Immature natural killer cell (primary cell): ENCODE results near the gene SPTBN5. TPM values are rescaled to one million over a fixed set of nuclear protein-coding genes. Genes with fewer than 3 reads are reported as not detected.

Experiments used
- DNase-seq, 3 donors: peaks; one replicate each; pipeline ENCODE4 v3.0.0; 2022; ENCODE audit warnings: mixed read lengths in 1 of 3
- H3K27ac Mint-ChIP-seq, 6 donors: one replicate each; pipeline ENCODE4 v1.8.0; 2020; ENCODE audit warnings: mixed read lengths in 6 of 6, mild to moderate bottlenecking in 5 of 6, inconsistent platforms in 4 of 6, moderate library complexity in 3 of 6
- H3K27me3 Mint-ChIP-seq, 3 donors: one replicate each; pipeline ENCODE4 v1.8.0; 2020 to 2021; ENCODE audit warnings: low read depth in 3 of 3, mild to moderate bottlenecking in 3 of 3, mixed read lengths in 3 of 3, moderate library complexity in 3 of 3, inconsistent platforms in 1 of 3
- H3K36me3 Mint-ChIP-seq, 3 donors: one replicate each; pipeline ENCODE4 v1.8.0; 2020; ENCODE audit warnings: mixed read lengths in 3 of 3, inconsistent platforms in 2 of 3, mild to moderate bottlenecking in 2 of 3
- H3K4me1 Mint-ChIP-seq, 2 donors: one replicate each; pipeline ENCODE4 v1.8.0; 2020; ENCODE audit warnings: inconsistent platforms in 2 of 2, mild to moderate bottlenecking in 2 of 2, mixed read lengths in 2 of 2, moderate library complexity in 1 of 2
- H3K4me3 Mint-ChIP-seq, 5 donors: one replicate each; pipeline ENCODE4 v1.8.0; 2020; ENCODE audit warnings: mild to moderate bottlenecking in 5 of 5, mixed read lengths in 5 of 5, inconsistent platforms in 3 of 5, moderate library complexity in 3 of 5
- H3K9me3 Mint-ChIP-seq, 6 donors: one replicate each; pipeline ENCODE4 v1.8.0; 2020; ENCODE audit warnings: mild to moderate bottlenecking in 6 of 6, mixed read lengths in 6 of 6, inconsistent platforms in 4 of 6, moderate library complexity in 3 of 6
- polyA plus RNA-seq, 3 donors: library from polyadenylated mRNA; unstranded; fragments of 300-500 nt; fragmentation: Illumina TruSeq; gene quantifications; one replicate each; pipeline ENCODE4 v1.2.3, GENCODE V29; 2021

The SPTBN5 gene
- polyA plus RNA-seq, 3 donors from 2014 or later, result 0.06 TPM; not detected in 2

- H3K36me3 Mint-ChIP-seq, result peaks cover 0 to 13% (median 5%) of the 10 kb centered on the region in 3 donors
- no peaks in the 10 kb centered on the region for H3K9me3 Mint-ChIP-seq
- H3K27ac Mint-ChIP-seq, result no peak overlapping the region
- H3K27me3 Mint-ChIP-seq, result no peaks in the 10 kb centered on the region
- no peak for DNase-seq
- no peak overlapping the region for H3K4me3 Mint-ChIP-seq
- no peaks in the 10 kb centered on the region for H3K4me1 Mint-ChIP-seq
Observed at GRCh38 chr15:41847206-41847605, 46.6 kb downstream of the SPTBN5 start.

- Mint-ChIP-seq H3K27ac (no peak overlapping the region), H3K36me3 (peaks cover 0 to 13% (median 5%) of the 10 kb centered on the region in 3 donors), H3K4me3 (no peak overlapping the region), H3K27me3 (no peaks in the 10 kb centered on the region), H3K9me3 (no peaks in the 10 kb centered on the region), H3K4me1 (peaks cover 0 to 6% of the 10 kb centered on the region in 2 donors)
- DNase-seq, result no peak
Observed at GRCh38 chr15:41844814-41845213, 49.0 kb downstream of the SPTBN5 start.

- H3K27ac Mint-ChIP-seq, result peak overlapping the region in 1 of 6 donors; percentile 40
- H3K27me3 Mint-ChIP-seq, result no peaks in the 10 kb centered on the region
- H3K4me1 Mint-ChIP-seq, result peaks cover 0 to 6% of the 10 kb centered on the region in 2 donors
- no peak for DNase-seq
- H3K36me3 Mint-ChIP-seq, result peaks cover 0 to 13% (median 5%) of the 10 kb centered on the region in 3 donors
- no peaks in the 10 kb centered on the region for H3K9me3 Mint-ChIP-seq
- no peak overlapping the region for H3K4me3 Mint-ChIP-seq
Observed at GRCh38 chr15:41843571-41843970, 50.3 kb downstream of the SPTBN5 start.

- Mint-ChIP-seq H3K36me3 (peaks cover 0 to 7% (median 1%) of the 10 kb centered on the region in 3 donors), H3K4me3 (no peak overlapping the region), H3K27me3 (peaks cover 0 to 1% (median 0%) of the 10 kb centered on the region in 3 donors), H3K9me3 (no peaks in the 10 kb centered on the region), H3K27ac (peak overlapping the region in 1 of 6 donors; percentile 27), H3K4me1 (peaks cover 0 to 6% of the 10 kb centered on the region in 2 donors)
- DNase-seq, result no peak
Observed at GRCh38 chr15:41842229-41842628, 51.6 kb downstream of the SPTBN5 start.

GRCh38 chr15:41841131-41841530, 52.7 kb downstream of the SPTBN5 start:
- Mint-ChIP-seq H3K4me1 (peaks cover 0 to 6% of the 10 kb centered on the region in 2 donors), H3K4me3 (peak overlapping the region in 1 of 5 donors; percentile 20), H3K27me3 (peaks cover 0 to 1% (median 0%) of the 10 kb centered on the region in 3 donors), H3K9me3 (no peaks in the 10 kb centered on the region), H3K27ac (peak overlapping the region in 1 of 6 donors; percentile 23), H3K36me3 (peaks cover 0 to 9% (median 3%) of the 10 kb centered on the region in 3 donors)
- DNase-seq, result no peak

- H3K4me1 Mint-ChIP-seq, result peaks cover 0 to 6% of the 10 kb centered on the region in 2 donors
- H3K36me3 Mint-ChIP-seq, result peaks cover 0 to 9% (median 3%) of the 10 kb centered on the region in 3 donors
- peaks cover 0 to 1% (median 0%) of the 10 kb centered on the region in 3 donors for H3K27me3 Mint-ChIP-seq
- DNase-seq, result peak; percentile 12 to 27 (median 19)
- H3K27ac Mint-ChIP-seq, result peak overlapping the region in 2 of 6 donors; percentile 23 to 63
- peak overlapping the region in 1 of 5 donors; percentile 20 for H3K4me3 Mint-ChIP-seq
- no peaks in the 10 kb centered on the region for H3K9me3 Mint-ChIP-seq
Observed at GRCh38 chr15:41840673-41841072, 53.2 kb downstream of the SPTBN5 start.

- H3K9me3 Mint-ChIP-seq, result no peaks in the 10 kb centered on the region
- peaks cover 0 to 1% (median 0%) of the 10 kb centered on the region in 3 donors for H3K27me3 Mint-ChIP-seq
- peaks cover 0 to 7% (median 3%) of the 10 kb centered on the region in 3 donors for H3K36me3 Mint-ChIP-seq
- H3K4me1 Mint-ChIP-seq, result peaks cover 0 to 6% of the 10 kb centered on the region in 2 donors
- H3K27ac Mint-ChIP-seq, result peak overlapping the region in 2 of 6 donors; percentile 61 to 63
- no peak for DNase-seq
- no peak overlapping the region for H3K4me3 Mint-ChIP-seq
Observed at GRCh38 chr15:41839781-41840491, 53.9 kb downstream of the SPTBN5 start.

GRCh38 chr15:41838400-41838897, 55.4 kb downstream of the SPTBN5 start, which contains the start of gene PLA2G4B:
Gene PLA2G4B, plus strand, starts transcription at chr15:41838847. Its CDS starts 67 bp downstream, at chr15:41838914.
- DNase-seq, result no peak
- peaks cover 0 to 2% (median 1%) of the 10 kb centered on the region in 3 donors for H3K27me3 Mint-ChIP-seq
- H3K27ac Mint-ChIP-seq, result no peak within 1 kb of the TSS
- no peaks in the 10 kb centered on the region for H3K9me3 Mint-ChIP-seq
- H3K36me3 Mint-ChIP-seq, result peaks cover 0 to 9% (median 3%) of the 10 kb centered on the region in 3 donors
- peaks cover 6 to 8% of the 10 kb centered on the region in 2 donors for H3K4me1 Mint-ChIP-seq
- no peak within 1 kb of the TSS for H3K4me3 Mint-ChIP-seq

- H3K4me3 Mint-ChIP-seq, result no peak overlapping the region
- peaks cover 0 to 7% (median 3%) of the 10 kb centered on the region in 3 donors for H3K36me3 Mint-ChIP-seq
- no peak overlapping the region for H3K27ac Mint-ChIP-seq
- H3K9me3 Mint-ChIP-seq, result no peaks in the 10 kb centered on the region
- peaks cover 0 to 2% (median 1%) of the 10 kb centered on the region in 3 donors for H3K27me3 Mint-ChIP-seq
- peaks cover 20% of the 10 kb centered on the region in 2 donors for H3K4me1 Mint-ChIP-seq
- DNase-seq, result no peak
Observed at GRCh38 chr15:41836713-41837454, 57.0 kb downstream of the SPTBN5 start.

- Mint-ChIP-seq H3K27me3 (peaks cover 0 to 2% (median 1%) of the 10 kb centered on the region in 3 donors), H3K9me3 (no peaks in the 10 kb centered on the region), H3K4me1 (peaks cover 27 to 28% of the 10 kb centered on the region in 2 donors), H3K36me3 (peaks cover 0 to 7% (median 3%) of the 10 kb centered on the region in 3 donors), H3K4me3 (no peak overlapping the region), H3K27ac (no peak overlapping the region)
- no peak for DNase-seq
Observed at GRCh38 chr15:41836073-41836472, 57.8 kb downstream of the SPTBN5 start.

- Mint-ChIP-seq H3K9me3 (no peaks in the 10 kb centered on the region), H3K36me3 (peaks cover 0 to 7% (median 6%) of the 10 kb centered on the region in 3 donors), H3K27ac (no peak overlapping the region), H3K27me3 (peaks cover 1 to 2% (median 1%) of the 10 kb centered on the region in 3 donors), H3K4me3 (no peak overlapping the region), H3K4me1 (peaks cover 26 to 39% of the 10 kb centered on the region in 2 donors)
- no peak for DNase-seq
Observed at GRCh38 chr15:41834096-41834495, 59.8 kb downstream of the SPTBN5 start.

- Mint-ChIP-seq H3K9me3 (no peaks in the 10 kb centered on the region), H3K36me3 (peaks cover 0 to 7% (median 6%) of the 10 kb centered on the region in 3 donors), H3K27me3 (peaks cover under 1 to 11% (median 2%) of the 10 kb centered on the region in 3 donors), H3K27ac (no peak overlapping the region), H3K4me1 (peaks cover 35 to 48% of the 10 kb centered on the region in 2 donors), H3K4me3 (no peak overlapping the region)
- no peak for DNase-seq
Observed at GRCh38 chr15:41832875-41833274, 61.0 kb downstream of the SPTBN5 start.

- Mint-ChIP-seq H3K9me3 (no peaks in the 10 kb centered on the region), H3K4me1 (peaks cover 37 to 48% of the 10 kb centered on the region in 2 donors), H3K36me3 (peaks cover 0 to 5% (median 5%) of the 10 kb centered on the region in 3 donors), H3K27ac (no peak overlapping the region), H3K27me3 (peaks cover 2 to 14% (median 4%) of the 10 kb centered on the region in 3 donors), H3K4me3 (no peak overlapping the region)
- DNase-seq, result no peak
Observed at GRCh38 chr15:41832208-41832607, 61.6 kb downstream of the SPTBN5 start.
